MM.1S (cell line): ENCODE data around the gene RALA.

Experiments used
- CTCF ChIP-seq: fragments of 300-600 bp; sonication (generic); IDR thresholded peaks from 2 replicates; pipeline ENCODE4 v1.5.1; 2016; ENCODE audit warnings: antibody characterized with exemption, low read length, mixed read lengths
- EZH2 ChIP-seq: fragments of 300-600 bp; sonication (generic); optimal IDR thresholded peaks from 2 replicates; pipeline ENCODE3; 2017; ENCODE audit warnings: low read depth, mild to moderate bottlenecking, antibody characterized with exemption, low read length, mixed read lengths

GRCh38 chr7:39709029-39709428 is 85.7 kb downstream of the RALA start:
- no peak for TF ChIP-seq CTCF
- TF ChIP-seq EZH2 = no peak
